G401 (cell line): ENCODE measurements around the gene TANGO2. TPM values are rescaled to one million over a fixed set of nuclear protein-coding genes. Genes with fewer than 3 reads are reported as not detected.

Experiments used
- DNase-seq: peaks from one replicate; pipeline ENCODE4 v3.0.0-alpha.2; 2015; ENCODE audit warnings: low spot score
- in situ Hi-C: cut with HindIII; loops from 2 replicates; pipeline ENCODE4 v1.10.0; 2016; ENCODE audit warnings: low sequenced_read_pairs, mixed read lengths
- total RNA-seq: library from RNA; depleted of rRNA; stranded (reverse); fragments of >200 nt; shearing (Covaris generic); gene quantifications from 2 replicates; pipeline ENCODE4 v1.2.3, GENCODE V29; 2014; rRNA removed

The TANGO2 gene
- total RNA-seq, 1 experiment from 2014 or later, result 13.2 TPM

- in situ Hi-C loops, result no loop called here
- DNase-seq, result no peak
Measured at GRCh38 chr22:20108757-20109230, 87.9 kb downstream of the TANGO2 start.

DNA sequence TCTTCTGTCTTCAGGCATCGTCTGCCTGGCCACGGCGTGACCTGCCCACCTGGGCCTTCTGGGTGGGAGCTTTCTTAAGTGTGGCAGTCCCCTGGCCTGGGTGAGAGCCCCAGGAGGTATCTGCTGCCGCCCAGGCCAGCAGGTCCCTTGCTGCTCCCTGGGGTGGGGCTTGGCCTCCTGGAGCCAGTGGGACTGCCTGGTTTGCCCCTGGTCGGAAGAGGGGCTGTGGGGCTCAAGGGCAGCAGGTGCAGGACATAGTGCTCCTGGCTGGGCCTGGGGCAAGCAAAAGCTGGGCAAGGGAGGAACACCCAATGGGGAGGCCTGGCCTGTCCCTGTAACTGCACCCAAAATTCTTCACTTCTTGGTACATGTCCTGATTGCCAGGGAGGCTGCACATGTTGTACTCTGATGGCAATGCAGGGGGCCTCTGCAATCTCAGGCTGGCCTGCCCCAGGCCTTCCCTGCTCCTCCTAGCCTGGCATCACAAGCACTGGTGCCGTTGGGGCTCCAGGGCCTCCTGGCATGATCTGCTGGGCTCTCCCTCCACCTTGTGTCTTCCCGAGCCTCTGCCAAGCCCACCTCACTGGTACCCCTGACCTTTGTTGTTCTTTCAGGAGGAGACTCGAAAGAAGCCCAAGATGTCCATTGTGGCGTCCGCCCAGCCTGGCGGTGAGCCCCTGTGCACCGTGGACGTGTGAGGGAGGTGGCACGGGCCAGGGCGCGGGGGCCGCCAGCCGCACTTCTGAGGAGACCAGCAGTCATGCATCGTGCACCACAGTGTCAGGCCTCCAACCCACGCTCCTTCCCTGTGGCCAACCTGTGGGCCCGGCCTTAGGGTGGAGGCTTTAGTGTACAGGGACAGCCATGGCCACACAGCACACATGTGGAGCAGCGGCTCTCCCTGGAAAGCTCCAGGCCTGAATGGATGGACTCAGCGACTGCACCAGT, 88.8 kb downstream of the TANGO2 start:
- in situ Hi-C loops, result no loop called here
- DNase-seq, result no peak

- in situ Hi-C loops, result no loop called here
- no peak for DNase-seq
Measured at GRCh38 chr22:20110359-20110985, 89.6 kb downstream of the TANGO2 start.

DNA sequence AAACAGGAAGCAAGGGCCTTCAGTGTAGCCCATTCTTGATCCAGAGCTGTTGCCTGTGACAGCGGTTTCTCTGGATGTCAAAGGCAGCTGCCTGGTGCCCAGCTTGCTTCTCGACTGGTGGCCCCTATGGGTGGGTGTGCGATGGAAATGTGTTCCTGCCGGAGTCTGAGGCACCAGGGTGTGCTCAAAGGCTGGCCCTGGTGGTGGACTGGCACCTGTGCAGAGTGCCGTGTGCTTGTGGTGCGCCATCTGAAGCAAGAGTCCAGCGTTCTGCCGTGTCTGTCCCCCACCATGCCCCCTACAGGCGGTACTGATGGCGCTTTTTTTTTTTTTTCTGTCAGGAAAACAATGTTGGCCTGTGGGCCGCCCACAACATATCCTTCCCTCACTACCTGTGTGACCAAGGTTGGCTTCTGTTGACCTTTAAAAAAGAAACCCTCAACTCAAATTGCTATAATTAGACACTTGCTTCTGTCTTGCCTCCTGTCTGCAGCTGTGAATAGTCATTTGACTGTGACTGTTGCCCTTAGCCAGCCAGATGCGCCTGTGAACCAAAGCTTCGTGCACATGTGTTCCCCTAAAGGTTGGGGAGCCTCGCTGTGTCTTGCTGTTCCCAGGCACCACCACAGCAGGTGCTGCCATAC, 90.3 kb downstream of the TANGO2 start:
- in situ Hi-C loops, result no loop called here
- peak; percentile 51 for DNase-seq

DNA sequence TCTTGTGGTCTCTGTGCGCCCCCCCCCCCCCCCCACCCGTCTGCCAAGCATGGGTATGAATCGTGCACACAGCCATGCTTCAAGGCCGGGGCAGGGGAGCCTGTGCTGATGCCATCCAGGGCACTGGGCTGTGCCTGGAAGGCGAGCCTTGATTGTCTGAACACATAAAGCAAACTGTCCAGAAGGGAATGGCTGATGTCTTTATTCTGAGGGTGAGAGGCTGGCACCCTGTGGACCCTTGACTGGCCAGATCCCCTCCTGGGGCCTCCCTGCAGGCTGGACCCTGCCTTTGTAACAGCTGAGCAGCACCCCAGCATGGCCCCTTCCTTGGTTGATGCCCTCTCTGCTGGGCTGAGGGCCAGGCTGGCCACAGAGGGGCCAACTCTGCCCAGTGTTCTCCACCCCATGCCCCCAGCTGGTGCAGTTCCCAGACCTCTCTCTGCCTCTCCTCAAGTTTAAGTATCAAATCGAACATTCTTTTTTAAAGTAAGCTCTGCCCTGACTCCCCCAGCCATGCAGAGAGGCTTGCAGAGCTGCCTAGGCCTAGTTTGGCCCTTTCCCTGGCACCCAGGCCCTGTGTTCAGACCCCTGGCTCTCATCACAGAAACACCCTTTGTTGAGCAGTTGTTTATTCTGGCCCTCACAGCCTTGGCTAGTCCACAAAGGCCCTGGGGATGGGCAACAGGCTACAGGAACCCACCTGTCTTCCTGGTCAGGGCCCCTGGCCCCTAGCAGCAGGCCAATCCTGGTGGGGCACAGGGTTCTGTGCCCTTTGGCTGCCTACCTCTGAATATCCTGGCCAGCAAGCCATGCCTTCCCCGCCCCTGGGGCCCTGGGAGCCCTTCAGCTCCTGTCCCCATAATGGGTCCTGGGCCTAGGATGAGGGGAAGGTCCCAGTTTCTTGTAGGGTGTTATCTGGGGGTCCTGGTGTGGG, 91.0 kb downstream of the TANGO2 start:
- no peak for DNase-seq
- in situ Hi-C loops, result no loop called here

DNA sequence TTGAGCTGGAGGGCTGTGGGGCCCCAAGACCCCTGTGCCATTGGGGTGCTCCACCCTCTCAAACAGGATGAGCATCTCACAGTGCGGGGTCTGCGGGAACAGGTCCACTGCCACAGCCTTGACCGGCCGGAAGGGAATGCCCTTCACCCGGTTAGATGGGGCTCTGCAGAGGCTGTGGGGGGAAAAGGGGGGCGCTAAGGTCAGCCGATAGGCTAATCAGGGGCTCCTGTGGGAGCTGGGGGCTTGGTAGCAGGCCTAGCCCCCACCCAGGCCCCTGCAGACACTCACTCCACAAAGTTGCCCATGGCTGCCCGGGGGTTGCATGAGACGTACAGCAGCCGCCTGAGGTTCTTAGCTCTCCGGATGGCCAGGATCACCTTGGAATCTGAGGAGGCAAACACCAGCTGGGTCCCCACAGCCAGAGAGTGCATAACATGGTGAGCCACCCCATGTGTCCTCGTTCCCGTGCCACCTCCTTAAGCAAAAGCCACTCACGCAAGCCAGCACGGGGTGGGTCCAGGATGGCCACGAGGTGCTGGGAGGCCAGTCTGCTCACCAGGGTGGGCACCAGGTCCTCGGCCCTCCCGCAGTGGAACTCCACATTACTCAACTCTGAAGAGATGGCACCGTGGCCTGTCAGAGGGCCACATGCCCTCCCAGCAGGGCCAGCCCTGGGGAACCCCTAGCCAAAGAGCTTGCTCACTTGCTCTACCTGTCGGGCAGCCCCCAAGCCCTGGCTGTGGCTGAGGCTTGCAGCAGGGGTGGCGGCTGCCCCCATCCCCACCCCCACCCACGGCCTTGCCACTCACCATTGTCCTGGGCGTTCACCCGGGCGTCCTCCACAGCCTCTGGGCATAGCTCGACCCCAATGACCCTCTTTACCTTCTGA, 92.0 kb downstream of the TANGO2 start:
- in situ Hi-C loops, result no loop called here
- DNase-seq, result no peak

DNA sequence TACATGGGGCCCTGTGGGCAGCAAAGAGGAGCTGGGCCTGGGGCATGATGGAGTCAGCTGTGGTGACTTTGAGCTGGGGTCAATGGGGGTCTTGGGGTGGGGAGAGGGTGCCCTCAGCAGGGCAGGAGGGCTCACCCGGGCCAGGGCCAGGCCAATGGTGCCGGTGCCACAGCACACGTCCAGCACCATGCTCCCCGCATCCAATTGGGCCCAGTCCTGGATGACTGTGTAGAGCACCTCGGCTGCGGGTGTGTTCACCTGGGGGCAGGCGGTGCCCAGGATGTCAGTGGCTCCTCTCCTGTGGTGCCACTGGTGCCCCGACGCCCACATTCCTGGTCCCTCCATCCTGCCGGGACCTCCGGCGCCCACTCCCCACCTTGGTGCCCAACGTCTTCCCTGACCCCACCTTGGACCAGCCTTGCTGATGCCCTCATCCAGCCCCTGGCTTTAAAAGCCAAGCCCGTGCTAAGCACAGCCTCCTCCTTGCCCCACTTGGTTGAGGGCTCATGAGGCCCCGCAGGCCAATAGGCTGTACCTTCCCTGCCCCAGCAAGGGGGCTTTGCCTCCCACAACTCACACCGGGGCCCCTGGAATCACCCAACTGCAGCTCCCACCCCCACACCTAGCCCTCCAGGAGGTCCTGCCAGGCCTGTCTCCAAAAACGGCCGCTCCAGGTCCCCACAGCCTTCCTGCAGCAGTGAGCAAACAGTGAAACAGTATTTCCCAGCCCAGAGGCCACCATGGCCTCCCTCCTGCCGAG, 92.8 kb downstream of the TANGO2 start:
- DNase-seq, result no peak
- in situ Hi-C loops, result no loop called here

GRCh38 chr22:20114506-20115475, 93.9 kb downstream of the TANGO2 start:
- no peak for DNase-seq
- in situ Hi-C loops, result no loop called here

- in situ Hi-C loops, result no loop called here
- DNase-seq, result no peak
Measured at GRCh38 chr22:20115691-20116375, 94.9 kb downstream of the TANGO2 start, which contains the start of gene RANBP1. TSS of gene RANBP1 (plus strand) at chr22:20116104. CDS start at chr22:20116185, 81 bp downstream.

DNA sequence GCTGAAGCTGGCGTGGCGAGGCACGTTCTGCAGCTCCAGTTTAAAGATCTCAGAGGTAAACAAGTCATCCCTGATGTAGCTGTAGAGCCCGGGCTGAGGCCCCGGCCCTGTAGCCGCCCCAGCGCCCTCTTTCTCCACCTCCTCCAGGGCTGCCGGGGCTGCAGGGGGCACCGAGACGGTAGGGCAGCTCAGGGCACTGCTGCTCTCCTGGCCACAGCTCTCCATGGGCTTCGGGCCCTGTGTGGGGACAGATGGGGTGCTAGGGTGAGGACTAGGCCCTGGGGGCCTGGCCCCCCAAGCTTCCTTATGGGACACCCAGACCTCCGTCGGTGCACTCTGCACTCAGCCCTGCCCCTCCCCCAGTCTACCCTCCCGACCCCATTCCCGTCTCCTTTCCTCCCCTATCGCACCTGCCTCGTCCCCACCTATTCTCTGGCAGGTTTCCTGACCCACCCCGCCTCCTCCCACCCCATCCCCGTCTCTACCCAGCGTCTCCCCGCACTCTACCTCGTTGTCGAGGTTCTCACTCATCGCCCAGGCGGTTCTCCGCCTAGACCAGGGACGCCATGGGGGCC, 95.6 kb downstream of the TANGO2 start:
- DNase-seq, result no peak
- in situ Hi-C loops, result no loop called here

Other genes starting within 250 kb of the TANGO2 start
- gene GNB1L, start 166.2 kb upstream of the TANGO2 start, total RNA-seq, result 20.4 TPM in 2 replicates
- gene RTL10, start 166.2 kb upstream of the TANGO2 start, total RNA-seq, result 4.6 and 11.0 TPM in 2 replicates
- 142 and 187 TPM in 2 replicates for gene COMT, start 79.3 kb upstream of the TANGO2 start, total RNA-seq
- gene TXNRD2, start 79.3 kb upstream of the TANGO2 start, total RNA-seq, result 86.5 and 96.6 TPM in 2 replicates
- gene ARVCF, start 4.3 kb upstream of the TANGO2 start, total RNA-seq, result 13.8 and 14.9 TPM in 2 replicates
- gene DGCR8, start 59.1 kb downstream of the TANGO2 start, total RNA-seq, result 21.5 and 22.0 TPM in 2 replicates
- gene RANBP1, start 95.0 kb downstream of the TANGO2 start, total RNA-seq, result 883 and 1,003 TPM in 2 replicates
- gene TRMT2A, start 96.1 kb downstream of the TANGO2 start, total RNA-seq, result 22.4 and 55.8 TPM in 2 replicates
- gene ZDHHC8, start 110.7 kb downstream of the TANGO2 start, total RNA-seq, result 5.1 and 7.8 TPM in 2 replicates
- not detected in 2 replicates for gene CCDC188, start 129.9 kb downstream of the TANGO2 start, total RNA-seq
- 39.2 and 50.4 TPM in 2 replicates for gene RTN4R, start 247.2 kb downstream of the TANGO2 start, total RNA-seq